ENCODE results near the gene CHRNE.

CHRNE gene

GRCh38 chr17:4851084-4851483, 51.8 kb downstream of the CHRNE start:
- no peak overlapping the region for H3K4me3 ChIP-seq (ENCODE audit: low read length)
- TF ChIP-seq CTCF (conservative IDR thresholded peaks at IDR 0.05; ENCODE audit: low read depth, low read length), result no peak
- DNase-seq (ENCODE audit: low read depth), result no peak

GRCh38 chr17:4850246-4850645, 52.7 kb downstream of the CHRNE start:
- no peak overlapping the region for H3K4me3 ChIP-seq (ENCODE audit: low read length)
- no peak for TF ChIP-seq CTCF (conservative IDR thresholded peaks at IDR 0.05; ENCODE audit: low read depth, low read length)
- no peak for DNase-seq (ENCODE audit: low read depth)

GRCh38 chr17:4849011-4849536, 53.8 kb downstream of the CHRNE start:
- no peak for DNase-seq (ENCODE audit: low read depth)
- no peak for TF ChIP-seq CTCF (conservative IDR thresholded peaks at IDR 0.05; ENCODE audit: low read depth, low read length)
- no peak overlapping the region for H3K4me3 ChIP-seq (ENCODE audit: low read length)
